Lung (tissue), 12 donors: ENCODE measurements around the gene OR8S1. TPM values are rescaled to one million over a fixed set of nuclear protein-coding genes. Genes with fewer than 3 reads are reported as not detected.

Experiments used
- ATAC-seq: fragments of 200-7000 bp; cut with Tn5 transposase; one replicate; pipeline ENCODE4 v1.9.1; 2020; ENCODE audit warnings: moderate number of reproducible peaks; ENCODE audit not compliant: insufficient read depth, low FRiP score
- DNase-seq, 3 donors: peaks; one replicate each; pipeline ENCODE4 v3.0.0-alpha.2; 2013 to 2017
- H3K27ac ChIP-seq, 2 donors: one replicate each; pipeline ENCODE4 v1.5.1; 2013; ENCODE audit warnings: mild to moderate bottlenecking in 2 of 2, moderate library complexity in 2 of 2, control low read depth in 1 of 2, inconsistent platforms in 1 of 2, low read depth in 1 of 2, low read length in 1 of 2
- H3K27me3 ChIP-seq, 3 donors: one replicate each; pipeline ENCODE4 v1.5.1; 2013; ENCODE audit warnings: low read length in 2 of 3; ENCODE audit not compliant: control insufficient read depth in 3 of 3, insufficient read depth in 3 of 3
- H3K36me3 ChIP-seq, 4 donors: one replicate each; pipeline ENCODE4 v1.5.1; 2013; ENCODE audit warnings: low read length in 4 of 4, mild to moderate bottlenecking in 1 of 4, moderate library complexity in 1 of 4; ENCODE audit not compliant: control insufficient read depth in 4 of 4, insufficient read depth in 4 of 4
- H3K4me1 ChIP-seq, 5 donors: one replicate each; pipeline ENCODE4 v1.5.1; 2013; ENCODE audit warnings: low read length in 5 of 5, mild to moderate bottlenecking in 2 of 5, moderate library complexity in 1 of 5; ENCODE audit not compliant: control insufficient read depth in 5 of 5, insufficient read depth in 5 of 5
- H3K4me3 ChIP-seq: one replicate; pipeline ENCODE4 v1.5.1; 2013; ENCODE audit warnings: mild to moderate bottlenecking, control low read depth, moderate library complexity
- H3K9ac ChIP-seq, 2 donors: one replicate each; pipeline ENCODE4 v1.5.1; 2013; ENCODE audit warnings: low read length in 2 of 2, control low read depth in 1 of 2; ENCODE audit not compliant: insufficient read depth in 1 of 2
- H3K9me3 ChIP-seq, 4 donors: one replicate each; pipeline ENCODE4 v1.5.1; 2013; ENCODE audit warnings: low read length in 3 of 4, mild to moderate bottlenecking in 1 of 4, moderate library complexity in 1 of 4; ENCODE audit not compliant: control insufficient read depth in 4 of 4, insufficient read depth in 3 of 4
- CTCF ChIP-seq: IDR thresholded peaks from 2 replicates; pipeline ENCODE4 v1.5.1; 2012; ENCODE audit warnings: mild to moderate bottlenecking; ENCODE audit errors: control extremely low read depth, extremely low read depth
- WGBS, 2 donors: extraction: QIAGEN DNeasy Blood & Tissue Kit; methylation state at CpG; one replicate each; pipeline ENCODE4 v1.1.7; 2013; 5-methylcytosine and 5-hydroxymethylcytosine counted together
- polyA plus RNA-seq, 2 donors: library from polyadenylated mRNA; stranded (reverse); fragments of 200-250 nt; gene quantifications; one replicate each; pipeline ENCODE4 v1.2.1, GENCODE V29; 2013
- total RNA-seq, 2 donors: library from RNA; depleted of rRNA in 1 of 2; stranded (reverse); fragments of >200 nt in 1 of 2; gene quantifications; one replicate each; pipeline ENCODE4 v1.2.1, GENCODE V29; 2014 to 2021
- donor health status: control.
- donor health status: control.
- donor health status: Bipolar disorder and iron deficiency.
- donor health status: healthy.
- donor health status: DM: yes; HTN: yes; CAD: no.

OR8S1 gene
- total and polyA plus RNA-seq, 4 donors, result not detected

- TF ChIP-seq CTCF, result no peak
- H3K9me3 ChIP-seq, result peaks cover 0 to 4% (median 0%) of the 10 kb centered on the region in 4 donors
- no peak for DNase-seq
- H3K4me3 ChIP-seq, result no peak overlapping the region
- H3K27me3 ChIP-seq, result peaks cover 0 to 5% (median 0%) of the 10 kb centered on the region in 3 donors
- no peaks in the 10 kb centered on the region for H3K36me3 ChIP-seq
- no peak overlapping the region for H3K9ac ChIP-seq
- H3K27ac ChIP-seq, result no peak overlapping the region
- ATAC-seq, result no peak
- WGBS, 2 donors, result 78 to 83% methylated on average over 6 of the region's 6 CpGs
- H3K4me1 ChIP-seq, result no peaks in the 10 kb centered on the region
Observed at GRCh38 chr12:48556631-48557030, 31.2 kb downstream of the OR8S1 start.

DNA sequence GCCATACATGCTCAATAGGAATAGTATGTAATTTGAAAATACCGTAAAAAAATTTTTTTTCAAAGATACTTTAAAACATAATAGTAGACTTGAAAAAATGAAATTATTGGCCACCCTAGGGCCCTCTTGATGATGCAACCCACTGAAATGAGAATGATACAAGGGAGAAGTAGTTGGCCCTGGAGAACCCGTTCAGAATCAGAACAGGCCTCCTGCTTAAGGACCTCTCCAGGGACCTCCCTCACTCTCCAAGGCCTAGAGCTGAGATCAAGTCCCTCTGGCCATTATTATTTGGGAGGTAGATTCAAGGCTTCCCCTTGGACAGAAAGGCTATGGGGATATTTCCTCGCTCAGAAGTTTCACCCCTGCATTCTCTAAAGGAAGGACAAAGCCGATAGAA, 32.5 kb downstream of the OR8S1 start:
- H3K27ac ChIP-seq, result no peak overlapping the region
- H3K4me3 ChIP-seq, result no peak overlapping the region
- no peak for ATAC-seq
- DNase-seq, result no peak
- no peaks in the 10 kb centered on the region for H3K4me1 ChIP-seq
- H3K9me3 ChIP-seq, result peaks cover 0 to 4% (median 0%) of the 10 kb centered on the region in 4 donors
- H3K9ac ChIP-seq, result no peak overlapping the region
- WGBS, 2 donors, result 81 to 90% methylated on average over 4 of the region's 4 CpGs
- no peaks in the 10 kb centered on the region for H3K36me3 ChIP-seq
- H3K27me3 ChIP-seq, result peaks cover 0 to 5% (median 0%) of the 10 kb centered on the region in 3 donors
- TF ChIP-seq CTCF, result no peak

- 90 to 93% methylated on average over 4 of the region's 4 CpGs for WGBS, 2 donors
- no peak for TF ChIP-seq CTCF
- Histone ChIP-seq H3K27ac (no peak overlapping the region), H3K27me3 (no peaks in the 10 kb centered on the region), H3K36me3 (no peaks in the 10 kb centered on the region), H3K9me3 (peaks cover 0 to 1% (median 0%) of the 10 kb centered on the region in 4 donors), H3K4me3 (no peak overlapping the region), H3K9ac (no peak overlapping the region), H3K4me1 (no peaks in the 10 kb centered on the region)
- DNase-seq, result no peak
- ATAC-seq, result no peak
Observed at GRCh38 chr12:48567731-48568130, 42.3 kb downstream of the OR8S1 start.

DNA sequence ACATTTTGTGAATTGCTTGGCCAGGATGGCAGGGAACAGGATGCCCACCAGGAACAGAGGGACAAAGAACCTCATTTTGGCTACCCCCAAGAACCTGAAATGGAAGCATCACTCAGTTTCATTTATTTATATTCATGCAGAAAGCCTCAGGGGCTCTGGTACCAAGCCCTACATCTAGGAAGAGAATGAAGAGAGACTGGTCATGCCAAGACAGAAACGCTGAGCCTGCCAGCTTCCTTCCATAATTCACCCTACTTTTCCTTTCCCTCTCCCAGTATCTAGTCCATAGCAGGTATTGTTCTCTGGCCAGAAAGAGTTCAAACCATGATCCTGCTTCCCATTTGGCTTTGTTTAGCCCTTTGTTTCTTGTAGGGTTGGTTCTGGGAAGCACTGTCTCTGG, 44.5 kb downstream of the OR8S1 start, which contains the start of gene LALBA:
Gene LALBA (minus strand): TSS at position 101 of the 400 bp plus-strand sequence. CDS start 26 bp downstream, at position 75.
- no peaks in the 10 kb centered on the region for H3K4me1 ChIP-seq
- H3K4me3 ChIP-seq, result no peak within 1 kb of the TSS
- WGBS, 2 donors, result 64 to 73% methylated on average over 1 of the region's 1 CpG
- no peak within 1 kb of the TSS for H3K9ac ChIP-seq
- H3K27me3 ChIP-seq, result no peaks in the 10 kb centered on the region
- no peaks in the 10 kb centered on the region for H3K36me3 ChIP-seq
- peaks cover 0 to 1% (median 0%) of the 10 kb centered on the region in 4 donors for H3K9me3 ChIP-seq
- no peak for TF ChIP-seq CTCF
- H3K27ac ChIP-seq, result no peak within 1 kb of the TSS
- DNase-seq, result no peak
- ATAC-seq, result no peak
